NOMO-1 treated with DMSO at 0.1 percent for 48 hours (cell line): Measurements from ENCODE around the gene IFTAP.

Experiments used
- DNase-seq: peaks from one replicate; lab custom pipeline; 2025; ENCODE audit not compliant: unreplicated experiment; lab: John Stamatoyannopoulos, UW

IFTAP gene

DNA sequence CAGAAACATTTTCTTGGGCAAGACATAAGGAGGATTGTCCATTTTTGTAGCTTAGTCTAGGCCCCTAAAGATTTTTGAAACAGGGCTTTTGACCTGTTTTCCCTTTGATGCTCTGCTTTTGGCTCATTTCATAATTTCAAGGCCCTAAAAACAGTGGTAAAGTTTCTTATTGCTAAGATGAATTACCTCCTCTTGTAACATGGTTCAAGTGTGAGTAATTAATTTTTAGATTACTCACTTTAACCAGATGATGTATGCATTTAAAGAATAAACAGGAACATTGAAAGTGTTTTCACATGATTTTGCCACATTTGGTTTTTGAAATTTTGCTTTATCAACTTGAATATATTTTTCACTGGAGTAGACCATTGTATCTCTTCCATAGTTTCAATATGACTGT, 2.6 kb downstream of the IFTAP start:
- DNase-seq = no peak

DNA sequence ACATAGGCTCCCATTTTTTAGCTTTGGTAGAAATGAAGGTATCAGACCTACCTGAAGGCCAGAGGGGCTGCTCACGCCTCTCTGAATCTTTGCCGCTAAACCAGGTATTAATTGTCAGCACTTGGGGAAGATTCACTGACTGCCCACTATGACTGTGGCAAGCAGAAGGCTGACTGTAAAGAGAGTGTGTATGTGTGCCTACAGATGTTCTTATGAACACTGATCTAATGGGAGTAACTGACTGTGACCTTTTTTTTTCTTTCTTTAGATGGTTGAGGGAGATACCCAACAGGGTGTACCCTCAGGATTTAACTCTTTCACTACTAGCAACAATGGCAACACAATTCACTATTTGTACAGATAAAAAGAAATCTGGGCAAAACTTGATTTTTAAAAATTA, 3.7 kb downstream of the IFTAP start, which contains the start of gene RAG2:
TSS of gene RAG2 (minus strand) at position 186 of the 400 bp plus-strand sequence. CDS start 4,068 bp downstream, outside the sequence.
- no peak for DNase-seq

DNA sequence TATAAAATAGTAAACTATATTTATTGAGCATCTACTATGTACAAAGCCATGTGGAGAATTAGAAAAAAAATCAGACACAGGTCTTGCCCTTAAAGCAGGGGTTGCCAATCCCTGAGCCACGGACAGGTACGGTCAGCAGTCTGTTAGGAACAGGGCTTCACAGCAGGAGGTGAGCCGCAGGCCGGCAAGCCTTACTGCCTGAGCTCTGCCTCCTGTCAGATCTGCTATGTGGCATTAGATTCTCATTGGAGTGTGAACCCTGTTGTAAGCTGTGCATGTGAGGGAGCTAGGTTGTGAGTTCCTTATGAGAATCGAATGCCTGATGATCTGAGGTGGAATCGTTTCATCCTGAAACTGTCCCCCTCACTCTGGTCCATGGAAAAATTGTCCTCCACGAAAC, 5.9 kb downstream of the IFTAP start:
- DNase-seq = no peak

DNA sequence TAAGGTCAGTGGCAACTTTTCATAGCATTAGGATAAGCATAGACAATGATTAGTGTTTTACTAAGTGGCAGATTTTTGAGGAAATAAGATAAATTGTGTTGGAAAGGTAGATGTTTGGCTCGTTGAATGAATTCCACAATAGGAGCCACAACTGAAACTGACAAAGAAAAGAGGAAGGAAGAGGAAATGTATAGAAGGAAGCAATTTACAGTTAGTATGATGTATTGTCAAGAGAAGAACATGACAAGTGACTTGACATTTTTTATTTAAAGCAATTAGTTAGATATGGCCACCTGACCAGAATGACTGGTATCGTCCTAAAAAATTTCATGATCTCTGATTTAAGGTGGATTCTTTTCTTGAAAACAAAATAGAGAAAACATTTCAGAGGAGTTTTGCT, 6.9 kb downstream of the IFTAP start:
- peak; percentile 98 for DNase-seq

DNA sequence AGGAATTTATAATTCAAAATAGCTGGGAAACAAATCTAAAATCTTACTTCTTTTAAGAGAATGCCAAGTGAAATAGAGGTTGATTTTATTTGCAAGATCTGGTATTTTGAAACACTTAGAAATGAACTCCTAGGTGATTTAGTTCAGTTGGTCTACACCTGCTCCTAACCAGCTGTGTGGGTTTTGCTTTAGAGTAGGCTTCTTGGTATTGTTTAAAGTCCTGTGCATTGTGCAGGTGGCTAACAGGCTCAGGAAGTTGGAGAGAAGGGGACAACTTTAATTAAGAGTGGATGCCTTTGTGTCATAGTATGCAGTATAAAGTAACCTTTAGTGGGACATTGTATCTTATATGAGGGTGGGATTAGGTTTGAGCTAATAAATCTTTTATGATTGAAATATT, 7.8 kb downstream of the IFTAP start:
- DNase-seq = no peak

DNA sequence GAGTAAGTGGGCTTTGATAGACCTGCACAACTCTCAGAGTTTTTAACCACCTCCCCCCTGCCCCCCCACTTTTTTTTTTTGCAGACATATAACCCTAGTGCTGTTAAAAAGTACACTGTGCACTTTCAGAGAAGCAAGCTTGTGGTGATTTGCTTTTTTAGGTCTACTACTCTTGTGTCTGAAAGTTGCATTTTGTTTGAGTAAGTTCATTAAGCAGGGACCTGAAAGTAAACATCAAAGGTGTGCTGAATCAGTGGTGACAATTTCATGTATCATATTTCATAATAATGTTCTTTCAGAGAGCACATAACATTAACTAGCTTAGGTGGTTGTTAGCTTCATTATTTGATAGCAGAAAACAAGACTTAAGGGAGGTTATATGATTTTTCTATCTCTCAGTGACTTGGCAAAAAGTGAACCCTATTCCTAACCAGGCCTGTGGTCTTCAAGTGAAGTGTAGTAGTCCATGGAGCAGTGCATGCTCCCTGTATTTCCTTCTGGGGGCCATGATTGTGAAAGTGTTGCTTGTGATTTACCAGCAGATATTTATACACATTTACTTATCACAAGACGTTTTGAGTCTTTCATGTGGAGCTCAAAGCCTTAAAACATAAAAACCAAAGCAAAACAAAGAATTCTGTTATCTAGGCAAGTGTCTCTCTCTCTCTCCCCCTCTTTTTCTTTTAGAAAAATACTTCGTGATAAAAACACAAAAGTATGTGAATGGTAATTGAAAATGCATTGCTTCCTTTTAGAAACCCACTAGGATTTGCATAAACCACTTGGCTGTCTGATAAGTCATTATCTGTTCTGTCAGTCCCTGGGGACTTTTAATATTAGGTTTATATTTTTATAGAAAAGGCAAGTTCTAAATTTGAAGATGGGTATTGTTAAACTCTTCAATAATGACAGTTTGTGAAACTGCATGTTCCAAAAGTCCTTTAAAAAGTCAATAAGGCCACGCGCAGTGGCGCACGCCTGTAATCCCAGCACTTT, 11.2 kb downstream of the IFTAP start:
- DNase-seq = no peak

DNA sequence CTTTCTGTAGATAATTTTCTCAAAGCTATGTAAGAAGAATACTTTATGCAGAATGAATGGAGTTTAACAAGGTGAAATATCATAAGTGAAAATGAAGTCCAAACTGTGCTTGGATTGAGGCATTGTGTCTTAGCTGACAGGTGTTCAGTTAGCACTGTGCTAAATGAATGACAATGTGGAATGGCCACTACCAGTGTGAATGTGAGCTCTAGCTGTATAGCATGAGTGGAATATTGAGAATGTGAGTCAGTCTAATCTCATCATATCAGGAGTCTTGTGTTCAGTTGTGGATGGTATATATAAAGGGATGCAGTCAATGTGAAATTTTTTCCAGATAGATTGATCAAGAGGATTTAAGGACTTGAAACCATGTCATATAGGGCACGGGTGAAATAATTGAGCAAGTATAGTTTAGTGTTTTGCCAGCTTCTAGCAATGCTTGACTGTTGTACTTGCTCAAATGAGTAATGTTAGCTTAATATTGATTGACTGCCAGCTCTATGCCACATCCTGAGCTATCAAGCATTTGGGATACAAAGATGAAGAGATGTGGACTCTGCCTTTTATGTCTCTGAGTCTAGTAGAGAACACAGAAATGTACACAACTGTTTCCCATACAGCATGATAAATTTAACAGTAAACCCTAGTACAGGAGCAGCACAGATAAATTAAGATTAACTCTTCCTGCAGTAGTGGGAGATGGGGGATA, 14.3 kb downstream of the IFTAP start:
- no peak for DNase-seq

DNA sequence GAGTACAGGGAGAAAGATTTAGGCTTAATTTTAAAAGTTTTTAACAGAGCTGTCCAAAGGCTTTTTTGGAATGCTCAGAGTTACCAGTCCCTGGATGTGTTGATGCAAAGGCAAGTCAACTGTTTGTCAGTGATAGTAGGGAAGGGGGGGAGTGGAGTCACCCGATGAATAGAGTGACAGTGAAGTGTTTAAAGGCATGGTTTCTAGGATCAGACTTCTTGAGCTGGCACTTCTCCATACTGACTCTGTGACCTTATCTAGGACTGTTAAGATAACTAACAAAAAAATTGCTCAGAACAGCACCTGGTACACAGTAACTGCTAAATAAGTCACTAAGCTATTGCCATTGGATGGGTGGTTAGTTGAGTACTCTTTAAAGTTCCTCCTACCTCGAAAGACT, 15.1 kb downstream of the IFTAP start:
- no peak for DNase-seq

DNA sequence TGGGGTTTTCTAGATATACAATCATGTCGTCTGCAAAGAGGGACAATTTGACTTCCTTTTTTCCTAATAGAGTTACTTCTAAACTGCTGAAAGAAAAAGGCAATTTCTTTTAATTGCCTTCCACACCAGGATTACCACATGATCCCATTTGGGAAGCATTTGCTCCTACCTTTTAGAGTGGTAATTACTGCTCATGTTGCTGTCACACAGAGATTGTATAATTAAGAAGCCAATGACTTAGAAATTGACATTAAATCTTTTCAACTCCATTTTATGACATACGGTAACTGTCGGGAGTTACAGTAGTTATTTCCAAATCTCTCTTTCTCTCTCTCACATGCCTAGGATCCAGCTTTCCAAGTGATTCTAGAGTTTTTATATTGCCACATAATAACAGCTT, 21.5 kb downstream of the IFTAP start:
- no peak for DNase-seq

DNA sequence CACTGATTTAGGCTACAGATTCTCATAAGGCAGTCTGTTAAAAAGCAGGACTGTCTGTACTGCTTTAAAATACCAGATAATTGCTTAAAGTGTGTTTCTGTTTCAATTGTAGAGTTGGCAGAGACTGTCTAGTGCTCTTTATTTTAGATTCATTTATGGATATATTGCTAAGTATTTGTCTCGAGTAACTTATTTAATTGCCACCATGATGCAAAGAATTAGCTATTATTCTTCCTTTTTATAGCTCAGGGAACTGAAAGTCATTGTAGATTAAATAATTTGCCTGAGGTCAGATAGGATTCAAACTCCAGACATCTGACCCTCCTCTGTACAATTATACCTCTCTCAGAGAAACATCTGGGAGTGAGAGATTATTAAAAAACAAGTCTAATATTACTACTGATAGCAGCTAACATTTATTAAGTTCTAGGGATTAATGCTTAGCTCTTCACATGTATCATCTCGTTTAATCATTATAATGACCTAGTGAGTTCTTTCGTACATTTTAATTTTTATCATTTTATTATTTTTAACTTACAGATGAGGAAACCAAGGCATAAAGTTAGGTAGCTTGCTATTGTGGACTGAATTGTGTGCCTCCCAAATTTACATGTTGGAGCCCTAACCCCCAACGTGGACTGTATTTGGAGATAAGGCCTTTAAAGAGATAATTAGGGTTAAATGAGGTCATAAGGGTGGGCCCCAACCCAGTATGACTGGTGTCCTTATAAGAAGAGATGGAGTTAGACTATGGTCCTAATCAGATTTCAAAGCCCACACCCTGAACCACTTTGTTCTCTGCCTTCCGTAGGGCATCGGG, 23.5 kb downstream of the IFTAP start:
- no peak for DNase-seq

DNA sequence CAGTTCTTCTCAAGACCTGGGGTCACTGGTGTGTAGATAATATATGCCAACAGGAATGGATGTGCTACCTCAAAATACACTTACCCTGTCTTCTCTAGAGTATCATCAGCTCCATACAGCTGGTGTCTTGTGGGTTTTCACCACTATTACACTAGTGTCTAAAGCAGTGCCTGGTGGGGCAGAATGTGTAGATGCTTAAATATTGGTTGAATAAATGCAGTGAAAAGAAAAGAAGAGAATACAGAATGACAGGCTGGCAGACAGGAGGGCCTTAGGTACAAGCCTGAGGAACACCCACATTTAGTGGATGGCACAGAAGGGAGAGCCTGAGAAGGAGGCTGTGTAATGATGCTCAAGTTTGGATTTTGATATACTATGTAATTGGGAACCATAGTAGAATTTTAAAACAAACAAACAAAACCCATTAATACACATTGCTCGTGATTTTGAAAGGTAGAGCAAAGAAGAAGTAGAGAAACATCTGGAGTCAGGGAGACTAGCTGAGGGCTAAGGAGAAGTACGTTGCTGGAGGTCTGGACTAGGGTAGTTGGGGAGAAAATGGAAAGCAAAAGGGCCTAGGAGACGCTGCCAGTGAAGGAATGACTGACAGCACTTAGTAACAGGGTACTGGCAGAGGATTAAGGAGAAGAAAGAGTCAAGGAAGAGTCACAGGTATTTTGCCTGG, 24.2 kb downstream of the IFTAP start:
- DNase-seq = no peak

DNA sequence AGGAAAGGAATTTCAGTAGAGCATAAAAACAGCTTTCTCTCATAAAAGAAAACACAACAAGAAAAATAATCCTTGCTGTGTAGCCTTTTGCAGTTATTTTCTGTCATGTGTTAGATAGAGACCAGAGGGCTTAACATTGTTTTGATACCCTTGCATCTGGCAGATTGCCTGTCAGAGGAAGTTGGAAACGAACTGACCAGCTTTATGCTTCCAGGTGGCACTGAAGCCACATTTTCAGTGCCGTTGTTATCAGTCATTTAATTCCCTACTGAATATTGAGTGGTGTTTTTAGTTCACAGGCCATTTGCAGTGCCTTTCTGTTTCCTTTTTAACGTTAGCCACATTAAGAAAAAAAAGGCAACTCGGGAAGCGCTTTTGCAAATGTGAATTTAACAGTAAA, 25.2 kb downstream of the IFTAP start:
- DNase-seq = no peak

DNA sequence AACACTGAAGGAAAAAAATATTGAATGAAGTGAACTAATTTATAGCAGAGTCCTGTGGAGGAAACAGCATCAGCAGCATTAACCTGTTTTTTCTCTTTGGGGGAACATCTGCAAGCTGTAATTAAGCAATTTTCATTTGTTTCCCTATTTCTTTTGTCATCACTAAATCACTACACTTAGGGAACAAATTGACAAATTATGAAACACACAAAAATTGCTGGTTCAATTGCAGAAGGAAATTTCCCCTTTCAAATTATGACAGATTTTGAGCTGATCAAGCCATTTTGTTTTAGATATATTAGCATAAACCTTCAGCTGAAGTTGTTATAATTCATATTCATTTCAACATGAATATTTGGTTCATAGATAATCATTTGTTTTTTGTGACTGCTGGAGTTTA, 25.9 kb downstream of the IFTAP start:
- peak; percentile 57 for DNase-seq

DNA sequence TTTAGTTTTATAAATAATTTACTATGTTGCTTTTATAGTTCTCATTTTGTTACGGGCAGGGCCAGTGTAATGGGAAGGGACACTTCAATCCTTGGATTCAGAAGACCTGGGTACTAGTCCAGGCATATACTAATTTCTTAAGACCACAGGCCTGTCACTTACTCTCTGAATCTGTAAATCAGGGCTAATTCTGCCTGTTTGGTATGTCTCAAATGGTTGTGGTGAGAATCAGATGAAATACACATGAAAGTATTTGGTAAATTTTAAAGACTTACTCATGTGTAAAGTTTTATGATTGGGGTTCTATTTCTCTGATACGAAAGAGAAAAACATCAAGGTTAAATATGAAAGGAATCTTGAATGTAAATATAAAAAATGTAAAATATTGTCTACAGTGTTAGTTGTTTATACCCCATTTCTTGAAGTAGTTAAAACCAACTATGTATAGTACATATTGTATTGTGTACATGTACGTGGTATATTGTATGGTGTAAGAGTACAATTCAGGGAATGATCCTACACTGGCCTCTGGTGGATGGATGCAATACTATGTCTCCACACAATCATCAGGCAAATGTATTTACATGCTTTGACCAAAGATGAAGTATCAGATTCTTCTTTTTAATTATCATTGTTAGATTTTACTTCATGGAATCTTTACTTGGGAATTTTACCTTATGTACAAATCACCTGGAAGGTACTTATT, 28.3 kb downstream of the IFTAP start:
- DNase-seq = peak; percentile 54

DNA sequence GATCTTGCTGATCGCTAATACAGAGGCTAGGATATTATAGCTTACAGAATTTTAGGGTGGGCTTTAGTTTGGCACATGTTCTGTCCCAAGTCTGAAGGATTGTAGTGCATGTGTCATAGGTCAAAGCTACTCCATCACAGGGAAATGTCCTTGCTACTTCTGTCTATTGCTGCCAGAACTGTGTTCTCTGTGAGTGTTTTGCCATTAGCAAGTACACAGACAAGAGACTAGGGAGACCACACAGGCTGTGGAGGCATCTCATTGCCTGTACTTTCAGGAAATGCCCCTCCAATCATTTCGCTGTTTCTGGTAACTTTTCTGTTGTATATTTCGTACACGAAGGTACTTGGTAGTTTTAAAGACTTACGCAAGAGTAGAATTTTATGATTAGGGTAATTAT, 29.2 kb downstream of the IFTAP start:
- DNase-seq = no peak

DNA sequence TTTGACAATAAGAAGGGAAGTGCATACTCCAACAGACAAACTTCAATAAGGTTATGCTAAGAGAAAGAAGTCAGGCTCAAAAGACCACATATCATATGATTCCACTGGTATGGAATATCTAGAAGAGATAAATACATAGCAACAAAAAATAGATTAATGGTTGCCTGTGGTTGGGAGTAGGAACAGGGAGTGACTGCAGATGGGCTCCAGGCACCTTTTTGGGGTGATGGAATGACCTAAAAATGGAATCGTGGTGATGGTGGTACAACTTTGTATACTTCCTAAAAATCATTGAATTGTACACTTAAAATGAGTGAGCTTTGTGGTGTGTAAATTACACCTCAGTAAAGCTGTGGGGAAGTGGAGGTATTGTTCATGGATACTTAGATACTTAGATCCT, 32.7 kb downstream of the IFTAP start:
- DNase-seq = no peak

DNA sequence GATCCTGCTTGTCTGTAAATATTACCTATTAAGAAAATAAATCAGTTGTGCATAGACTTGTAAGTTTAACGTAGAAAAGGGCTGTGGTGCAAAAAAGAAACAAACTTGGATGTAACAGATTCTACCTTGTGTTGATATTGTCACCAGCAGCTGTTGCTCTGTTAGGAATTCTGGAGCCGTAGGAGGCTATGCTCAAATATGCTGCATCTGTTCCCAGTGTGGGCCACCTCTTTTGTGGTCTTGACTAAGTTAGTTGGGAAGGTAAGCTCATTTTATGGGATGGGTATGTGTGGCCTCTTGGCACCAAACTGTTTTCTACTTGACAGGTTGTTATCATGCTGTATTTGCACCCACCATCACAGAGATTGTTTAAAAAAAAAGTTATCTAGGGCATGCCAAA, 33.2 kb downstream of the IFTAP start:
- no peak for DNase-seq

DNA sequence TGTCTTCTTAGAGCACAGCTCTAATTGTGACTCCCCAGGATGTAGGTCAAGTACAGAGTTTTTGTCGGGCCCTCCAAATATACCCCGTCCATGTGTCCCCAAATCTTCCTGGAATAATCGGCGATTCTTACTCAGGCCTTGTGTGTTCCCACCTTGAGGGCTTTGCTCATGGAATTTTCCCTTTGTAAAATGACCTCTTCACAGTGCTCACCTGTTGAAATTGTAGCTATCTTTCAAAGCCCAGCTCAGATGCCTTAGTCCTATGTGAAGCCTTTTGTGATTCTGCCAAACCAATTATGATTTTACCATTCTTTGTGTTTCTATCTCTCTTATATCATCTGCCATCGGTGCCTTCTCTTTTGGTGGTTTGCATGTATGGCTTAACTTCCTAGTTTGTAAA, 33.8 kb downstream of the IFTAP start:
- no peak for DNase-seq

DNA sequence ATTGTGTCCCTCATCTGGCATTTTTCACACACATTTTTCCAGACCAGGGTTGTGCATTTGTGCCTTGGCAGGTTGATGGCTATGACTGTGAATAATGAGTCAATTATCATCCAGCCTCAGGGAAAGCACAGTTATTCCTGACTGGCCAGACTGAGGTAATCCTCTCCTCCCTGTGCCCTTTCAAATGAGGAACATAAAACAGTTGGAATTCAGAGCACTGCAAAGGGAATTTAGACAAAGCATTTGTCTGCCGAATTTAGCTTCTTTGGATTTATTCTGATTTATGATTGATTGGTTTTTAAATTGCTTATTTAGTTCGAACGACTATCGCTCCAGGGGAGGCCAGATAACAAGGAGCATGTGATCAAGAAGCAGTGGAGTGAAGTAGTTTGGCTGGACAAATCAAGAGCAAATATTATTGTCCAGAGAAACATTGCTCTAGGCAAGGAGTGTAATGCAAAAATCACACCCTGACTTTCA, 34.5 kb downstream of the IFTAP start:
- DNase-seq = no peak

DNA sequence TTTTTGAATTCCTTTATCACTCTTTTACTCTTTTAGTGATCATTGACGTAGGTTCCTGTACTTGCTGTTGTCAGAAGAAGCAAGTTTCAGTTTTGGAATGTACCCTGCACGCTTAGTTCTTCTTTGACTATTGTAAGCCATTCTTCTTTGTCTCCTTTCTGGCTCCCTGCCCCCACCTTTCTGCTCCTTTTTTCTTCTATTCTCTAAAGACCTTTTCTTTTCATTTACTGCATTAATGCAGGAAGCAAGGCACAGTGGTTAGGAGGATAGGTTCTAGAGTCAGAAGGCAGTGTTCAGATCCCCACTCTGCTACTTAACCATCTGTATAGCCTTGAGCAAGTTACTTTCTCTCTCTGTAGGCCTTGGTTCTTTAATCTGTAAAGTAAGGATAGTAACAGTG, 37.5 kb downstream of the IFTAP start:
- DNase-seq = no peak
